Measurements from ENCODE around the gene CDKAL1.
"Not testable (repeated sequence)": the region's sequence is repeated elsewhere in the genome, so short reads cannot be mapped to it uniquely, and the experiment has no call there.

The CDKAL1 gene

DNA sequence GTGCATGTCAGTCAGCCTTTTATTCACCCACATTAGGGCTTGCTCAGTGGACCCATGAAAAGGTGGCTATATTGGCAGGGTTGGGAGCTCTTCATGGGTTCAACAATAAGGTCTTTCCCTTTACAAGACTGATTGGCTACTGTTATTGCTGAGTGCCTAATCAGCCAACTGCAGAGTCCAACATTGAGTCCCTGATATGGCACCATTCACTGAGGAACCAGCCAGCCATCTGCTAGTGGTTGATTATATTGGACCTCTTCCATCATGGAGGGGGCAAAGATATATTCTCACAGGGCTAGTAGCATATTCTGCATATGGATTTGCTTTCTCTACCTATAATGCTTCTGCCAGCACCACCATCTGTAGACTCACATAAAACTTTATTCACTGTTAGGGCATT is 69.9 kb downstream of the CDKAL1 start:
- TF ChIP-seq, protein P1, sequence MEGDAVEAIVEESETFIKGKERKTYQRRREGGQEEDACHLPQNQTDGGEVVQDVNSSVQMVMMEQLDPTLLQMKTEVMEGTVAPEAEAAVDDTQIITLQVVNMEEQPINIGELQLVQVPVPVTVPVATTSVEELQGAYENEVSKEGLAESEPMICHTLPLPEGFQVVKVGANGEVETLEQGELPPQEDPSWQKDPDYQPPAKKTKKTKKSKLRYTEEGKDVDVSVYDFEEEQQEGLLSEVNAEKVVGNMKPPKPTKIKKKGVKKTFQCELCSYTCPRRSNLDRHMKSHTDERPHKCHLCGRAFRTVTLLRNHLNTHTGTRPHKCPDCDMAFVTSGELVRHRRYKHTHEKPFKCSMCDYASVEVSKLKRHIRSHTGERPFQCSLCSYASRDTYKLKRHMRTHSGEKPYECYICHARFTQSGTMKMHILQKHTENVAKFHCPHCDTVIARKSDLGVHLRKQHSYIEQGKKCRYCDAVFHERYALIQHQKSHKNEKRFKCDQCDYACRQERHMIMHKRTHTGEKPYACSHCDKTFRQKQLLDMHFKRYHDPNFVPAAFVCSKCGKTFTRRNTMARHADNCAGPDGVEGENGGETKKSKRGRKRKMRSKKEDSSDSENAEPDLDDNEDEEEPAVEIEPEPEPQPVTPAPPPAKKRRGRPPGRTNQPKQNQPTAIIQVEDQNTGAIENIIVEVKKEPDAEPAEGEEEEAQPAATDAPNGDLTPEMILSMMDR (conservative IDR thresholded peaks at IDR 0.05), result no peak
- H3K27ac ChIP-seq, result no peak overlapping the region

DNA sequence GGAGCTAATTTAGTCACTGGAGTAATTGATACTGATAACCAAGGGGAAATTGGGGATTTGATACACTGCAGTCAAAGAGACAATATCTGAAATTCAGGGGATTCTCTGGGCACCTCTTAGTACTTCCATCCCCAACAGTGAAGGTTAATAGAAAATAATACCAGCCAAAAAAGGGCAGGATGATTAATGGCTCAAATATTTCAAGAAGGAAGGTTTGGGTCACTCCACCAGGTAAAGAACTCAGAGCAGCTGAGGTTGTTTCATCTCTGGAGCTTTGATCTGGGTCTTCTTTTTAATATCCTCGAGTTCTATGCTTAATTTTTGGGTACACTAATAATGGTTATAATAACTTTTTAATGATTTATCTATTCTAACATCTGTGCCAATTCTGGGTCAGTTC is 70.8 kb downstream of the CDKAL1 start:
- no peak overlapping the region for H3K27ac ChIP-seq
- TF ChIP-seq, protein P1 (conservative IDR thresholded peaks at IDR 0.05), result no peak

DNA sequence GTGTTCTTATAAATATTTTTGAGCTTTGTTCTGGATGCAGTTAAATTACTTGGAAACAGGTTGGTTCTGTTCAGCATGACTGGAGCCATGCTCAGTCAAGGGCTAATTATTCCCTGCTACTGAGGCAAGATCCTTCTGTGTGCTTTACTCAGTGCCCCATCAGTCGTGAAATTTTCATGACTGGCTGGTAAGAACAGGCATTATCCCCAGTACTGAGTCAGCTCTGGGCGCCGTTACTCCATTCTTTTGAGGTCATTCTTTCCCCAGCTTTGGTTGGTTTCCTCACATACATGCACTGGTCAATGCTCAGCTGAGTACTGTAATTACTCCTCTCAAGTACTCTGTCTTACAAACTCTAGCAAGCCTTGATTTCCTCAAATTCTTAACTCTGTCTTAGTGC is 71.3 kb downstream of the CDKAL1 start:
- no peak overlapping the region for H3K27ac ChIP-seq
- TF ChIP-seq, protein P1 (conservative IDR thresholded peaks at IDR 0.05), result no peak

DNA sequence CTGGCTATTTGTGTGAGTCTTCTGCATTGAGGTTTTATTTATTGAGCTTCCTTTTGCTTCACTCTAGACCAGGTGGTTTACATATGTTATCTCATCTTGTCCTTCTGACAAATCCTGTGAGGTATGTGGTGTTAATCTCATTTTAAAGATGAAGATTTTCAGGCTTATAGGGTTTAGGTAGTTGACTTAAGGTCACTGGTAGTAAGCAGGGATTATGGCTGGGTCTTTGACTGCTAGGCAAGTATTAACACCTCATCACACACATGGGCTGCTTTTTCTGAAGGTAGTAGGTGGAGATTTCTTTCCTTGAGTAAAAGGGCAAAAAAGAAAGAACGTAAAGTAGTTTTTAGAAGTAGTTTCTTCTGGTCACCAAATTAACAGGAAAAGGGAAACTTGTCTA is 72.6 kb downstream of the CDKAL1 start:
- TF ChIP-seq, protein P1 (conservative IDR thresholded peaks at IDR 0.05), result no peak
- no peak overlapping the region for H3K27ac ChIP-seq

DNA sequence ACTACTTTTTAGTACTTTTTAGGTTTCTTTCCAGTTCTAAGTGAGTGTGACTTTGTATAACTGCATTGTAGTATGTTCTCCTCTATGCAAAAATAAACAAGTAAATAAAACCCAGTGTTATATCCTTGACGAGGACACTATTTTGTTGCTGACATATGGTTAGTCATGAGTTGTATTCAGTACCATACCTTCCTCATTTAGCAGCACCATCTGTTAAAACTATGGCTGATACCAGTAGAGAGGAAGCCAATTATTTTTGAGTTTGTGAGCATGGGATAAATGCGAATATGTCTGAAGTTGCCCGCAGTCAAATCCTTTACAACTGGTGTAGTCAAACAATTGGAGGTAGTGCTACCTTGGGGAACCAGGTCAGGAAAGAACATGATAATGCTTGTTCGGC is 74.1 kb downstream of the CDKAL1 start:
- TF ChIP-seq, protein P1 (conservative IDR thresholded peaks at IDR 0.05), result no peak
- no peak overlapping the region for H3K27ac ChIP-seq

DNA sequence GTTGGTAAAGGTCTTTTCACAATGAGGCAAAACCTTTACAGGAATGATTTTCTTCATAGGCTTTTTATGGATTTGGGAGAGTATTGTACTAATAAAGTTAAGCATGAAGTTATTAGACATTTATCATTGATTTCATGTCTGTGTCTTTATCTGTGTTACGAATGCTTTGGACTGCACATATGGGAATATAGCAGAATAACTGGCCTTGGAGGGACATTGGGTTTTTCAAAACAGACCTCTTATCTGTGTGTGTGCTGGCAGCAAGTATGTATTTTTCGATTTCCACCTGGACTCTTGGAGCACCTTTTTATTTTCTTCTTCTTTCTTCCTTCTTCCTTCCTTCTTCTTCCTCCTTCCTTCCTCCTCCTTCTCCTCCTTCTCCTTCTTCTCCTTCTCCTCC is 74.6 kb downstream of the CDKAL1 start:
- H3K27ac ChIP-seq, result no peak overlapping the region
- TF ChIP-seq, protein P1 (conservative IDR thresholded peaks at IDR 0.05), result no peak

DNA sequence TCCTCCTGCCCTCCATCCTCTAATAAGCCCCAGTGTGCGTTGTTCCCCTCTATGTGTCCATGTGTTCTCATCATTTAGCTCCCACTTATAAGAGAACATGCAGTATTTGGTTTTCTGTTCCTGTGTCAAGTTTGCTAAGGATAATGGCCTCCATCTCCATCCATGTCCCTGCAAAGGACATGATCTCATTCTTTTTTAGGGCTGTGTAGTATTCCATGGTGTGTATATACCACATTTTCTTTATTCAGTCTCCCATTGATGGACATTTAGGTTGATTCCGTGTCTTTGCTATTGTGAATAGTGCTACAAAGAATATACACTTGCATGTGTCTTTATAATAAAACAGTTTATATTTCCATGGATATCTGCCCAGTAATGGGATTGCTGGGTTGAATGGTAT is 75.7 kb downstream of the CDKAL1 start:
- H3K27ac ChIP-seq, result not testable (repeated sequence)

DNA sequence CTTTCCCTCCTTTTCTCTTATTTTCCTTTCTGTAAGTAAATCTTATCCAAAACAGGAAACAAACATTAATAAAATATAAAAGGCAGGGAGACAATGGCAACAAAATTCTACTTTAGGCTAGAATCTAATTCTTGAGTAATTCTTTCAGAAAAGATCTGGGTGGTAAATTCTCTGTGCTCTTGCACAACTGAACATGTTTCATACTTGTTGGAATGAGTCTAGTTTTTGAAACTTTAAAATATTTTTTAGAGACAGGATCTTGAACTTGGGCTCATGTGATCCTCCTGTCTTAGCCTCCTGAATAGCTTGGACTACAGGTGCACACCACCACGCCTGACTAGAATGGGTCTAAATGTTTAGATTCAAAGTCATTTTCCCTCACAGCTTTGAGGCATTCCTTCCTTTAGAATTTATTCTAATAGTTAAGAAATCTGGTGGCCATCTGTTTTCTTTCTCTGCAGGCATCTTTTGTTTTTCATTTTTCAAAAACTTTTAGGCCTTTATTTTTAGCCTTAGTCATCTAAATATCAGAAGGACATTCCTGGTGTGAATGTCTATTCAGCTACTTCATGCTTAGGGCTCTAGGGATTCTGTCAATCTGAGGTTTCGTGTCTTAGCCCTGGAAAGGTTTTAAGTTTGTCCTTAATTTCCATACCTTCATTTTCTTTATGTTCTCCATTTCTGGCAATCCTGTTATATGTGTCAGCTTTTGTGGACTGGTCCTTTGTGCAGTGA is 76.5 kb downstream of the CDKAL1 start:
- TF ChIP-seq, protein P1 (conservative IDR thresholded peaks at IDR 0.05), result no peak
- no peak overlapping the region for H3K27ac ChIP-seq

DNA sequence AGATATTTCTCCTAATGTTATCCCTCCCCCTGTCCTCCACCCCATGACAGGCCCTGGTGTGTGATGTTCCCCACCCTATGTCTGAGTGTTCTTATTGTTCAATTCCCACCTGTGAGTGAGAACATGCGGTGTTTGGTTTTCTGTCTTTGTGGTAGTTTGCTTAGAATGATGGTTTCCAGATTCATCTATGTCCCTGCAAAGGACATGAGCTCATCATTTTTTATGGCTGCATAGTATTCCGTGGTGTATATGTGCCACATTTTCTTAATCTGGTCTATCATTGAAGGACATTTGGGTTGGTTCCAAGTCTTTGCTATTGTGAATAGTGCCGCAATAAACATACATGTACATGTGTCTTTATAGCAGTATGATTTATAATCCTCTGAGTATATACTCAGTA is 83.3 kb downstream of the CDKAL1 start:
- H3K27ac ChIP-seq, result not testable (repeated sequence)
